HG02623 (cell line): ENCODE results near the gene SAC3D1.
A peak's percentile ranks its signal among the peaks of the same experiment; 100 is the strongest.

Source experiments
- ATAC-seq: cut with Tn5 transposase; IDR thresholded peaks from one replicate; pipeline ENCODE4 v1.9.1; 2021; ENCODE audit warnings: moderate library complexity; ENCODE audit not compliant: unreplicated experiment

Gene SAC3D1

GRCh38 chr11:65059523-65059922, 18.5 kb downstream of the SAC3D1 start:
- ATAC-seq = no peak

- no peak for ATAC-seq
Observed at GRCh38 chr11:65059959-65060824, 19.2 kb downstream of the SAC3D1 start.

GRCh38 chr11:65060913-65061408, 20.0 kb downstream of the SAC3D1 start:
- ATAC-seq = no peak

- no peak for ATAC-seq
Observed at GRCh38 chr11:65063532-65063931, 22.5 kb downstream of the SAC3D1 start.

GRCh38 chr11:65064847-65065240, 23.8 kb downstream of the SAC3D1 start:
- no peak for ATAC-seq

GRCh38 chr11:65065851-65066250, 24.8 kb downstream of the SAC3D1 start:
- no peak for ATAC-seq

- no peak for ATAC-seq
Observed at GRCh38 chr11:65066315-65066714, 25.3 kb downstream of the SAC3D1 start.

- no peak for ATAC-seq
Observed at GRCh38 chr11:65066805-65067291, 25.8 kb downstream of the SAC3D1 start.

- no peak for ATAC-seq
Observed at GRCh38 chr11:65067446-65067845, 26.4 kb downstream of the SAC3D1 start.

GRCh38 chr11:65069217-65069616, 28.2 kb downstream of the SAC3D1 start:
- ATAC-seq = no peak

- no peak for ATAC-seq
Observed at GRCh38 chr11:65071907-65072630, 31.1 kb downstream of the SAC3D1 start.

- no peak for ATAC-seq
Observed at GRCh38 chr11:65072631-65072966, 31.6 kb downstream of the SAC3D1 start.

- no peak for ATAC-seq
Observed at GRCh38 chr11:65077451-65077850, 36.4 kb downstream of the SAC3D1 start.

GRCh38 chr11:65078151-65078550, 37.1 kb downstream of the SAC3D1 start:
- ATAC-seq = no peak

GRCh38 chr11:65078786-65079342, 37.9 kb downstream of the SAC3D1 start:
- ATAC-seq = no peak

- ATAC-seq = no peak
Observed at GRCh38 chr11:65083134-65083833, 42.3 kb downstream of the SAC3D1 start.

GRCh38 chr11:65083834-65084597, 43.0 kb downstream of the SAC3D1 start, which contains the start of the genes CDCA5 and ZFPL1:
Gene CDCA5 (minus strand): TSS chr11:65084040. CDS start chr11:65083978, 62 bp downstream.
Gene ZFPL1 (plus strand): TSS chr11:65084222. CDS start chr11:65084699, 477 bp downstream.
- ATAC-seq = peak; percentile 62

- peak; percentile 6 for ATAC-seq
Observed at GRCh38 chr11:65084598-65085375, 43.8 kb downstream of the SAC3D1 start.

GRCh38 chr11:65085446-65085845, 44.4 kb downstream of the SAC3D1 start:
- no peak for ATAC-seq
